ENCODE measurements around the gene CCDC91. TPM values are rescaled to one million over a fixed set of nuclear protein-coding genes. Genes with fewer than 3 reads are reported as not detected.

CCDC91 gene
- total RNA-seq, 1 experiment from 2014 or later = 15.7 TPM

DNA sequence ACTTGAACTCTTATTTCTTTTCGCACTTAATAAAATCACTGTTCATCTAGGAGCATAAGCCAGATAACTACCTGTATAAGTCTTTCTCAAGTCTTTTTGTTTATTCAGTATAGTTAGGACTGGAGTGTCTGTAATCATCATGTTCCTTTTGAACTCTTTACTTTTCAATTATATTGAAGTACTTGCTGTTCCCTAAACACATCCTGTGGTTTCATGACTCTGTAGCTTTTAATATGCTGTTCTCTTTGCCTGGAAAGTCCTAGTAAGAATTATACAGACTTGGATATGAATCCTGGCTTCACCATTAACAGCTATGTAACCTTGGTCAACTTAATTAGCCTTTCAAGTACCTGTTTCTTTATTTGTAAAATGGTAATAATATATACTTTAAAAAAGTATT is 88.2 kb downstream of the CCDC91 start:
- CTCF ChIA-PET = no interaction called here
- Mint-ChIP-seq H3K4me1 (no peaks in the 10 kb centered on the region), H3K4me3 (no peak overlapping the region), H3K27me3 (ENCODE audit: low read depth) (no peaks in the 10 kb centered on the region), H3K27ac (no peak overlapping the region), H3K9me3 (peaks cover 19% of the 10 kb centered on the region; the same call in 1 of the 2 replicates), H3K36me3 (peaks cover 15% of the 10 kb centered on the region; the same call in 1 of the 2 replicates)
- POLR2A ChIA-PET = no interaction called here
- no peak for ATAC-seq
- DNase-seq (ENCODE audit: low spot score) = no peak
- TF ChIP-seq, protein P1, sequence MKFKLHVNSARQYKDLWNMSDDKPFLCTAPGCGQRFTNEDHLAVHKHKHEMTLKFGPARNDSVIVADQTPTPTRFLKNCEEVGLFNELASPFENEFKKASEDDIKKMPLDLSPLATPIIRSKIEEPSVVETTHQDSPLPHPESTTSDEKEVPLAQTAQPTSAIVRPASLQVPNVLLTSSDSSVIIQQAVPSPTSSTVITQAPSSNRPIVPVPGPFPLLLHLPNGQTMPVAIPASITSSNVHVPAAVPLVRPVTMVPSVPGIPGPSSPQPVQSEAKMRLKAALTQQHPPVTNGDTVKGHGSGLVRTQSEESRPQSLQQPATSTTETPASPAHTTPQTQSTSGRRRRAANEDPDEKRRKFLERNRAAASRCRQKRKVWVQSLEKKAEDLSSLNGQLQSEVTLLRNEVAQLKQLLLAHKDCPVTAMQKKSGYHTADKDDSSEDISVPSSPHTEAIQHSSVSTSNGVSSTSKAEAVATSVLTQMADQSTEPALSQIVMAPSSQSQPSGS (CRISPR knock-in tag; IDR thresholded peaks at IDR 0.05; ENCODE audit: borderline replicate concordance, low read depth) = no peak
- TF ChIP-seq E2F4 (CRISPR knock-in tag; IDR thresholded peaks at IDR 0.05; ENCODE audit: borderline replicate concordance, low read depth) = no peak
- no peak for TF ChIP-seq TEAD4 (CRISPR knock-in tag; IDR thresholded peaks at IDR 0.05)
- TF ChIP-seq NR3C1 (CRISPR knock-in tag; conservative IDR thresholded peaks at IDR 0.05; ENCODE audit: low read depth) = no peak
- TF ChIP-seq ZBTB21 (CRISPR knock-in tag; IDR thresholded peaks at IDR 0.05; ENCODE audit: borderline replicate concordance) = no peak
- TF ChIP-seq SMAD3 (CRISPR knock-in tag; IDR thresholded peaks at IDR 0.05; ENCODE audit: borderline replicate concordance) = no peak
- no peak for TF ChIP-seq ZNF423 (CRISPR knock-in tag; IDR thresholded peaks at IDR 0.05)
- TF ChIP-seq JUN (CRISPR knock-in tag; IDR thresholded peaks at IDR 0.05) = no peak
- TF ChIP-seq, protein P2, sequence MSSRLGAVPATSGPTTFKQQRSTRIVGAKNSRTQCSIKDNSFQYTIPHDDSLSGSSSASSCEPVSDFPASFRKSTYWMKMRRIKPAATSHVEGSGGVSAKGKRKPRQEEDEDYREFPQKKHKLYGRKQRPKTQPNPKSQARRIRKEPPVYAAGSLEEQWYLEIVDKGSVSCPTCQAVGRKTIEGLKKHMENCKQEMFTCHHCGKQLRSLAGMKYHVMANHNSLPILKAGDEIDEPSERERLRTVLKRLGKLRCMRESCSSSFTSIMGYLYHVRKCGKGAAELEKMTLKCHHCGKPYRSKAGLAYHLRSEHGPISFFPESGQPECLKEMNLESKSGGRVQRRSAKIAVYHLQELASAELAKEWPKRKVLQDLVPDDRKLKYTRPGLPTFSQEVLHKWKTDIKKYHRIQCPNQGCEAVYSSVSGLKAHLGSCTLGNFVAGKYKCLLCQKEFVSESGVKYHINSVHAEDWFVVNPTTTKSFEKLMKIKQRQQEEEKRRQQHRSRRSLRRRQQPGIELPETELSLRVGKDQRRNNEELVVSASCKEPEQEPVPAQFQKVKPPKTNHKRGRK (CRISPR knock-in tag; IDR thresholded peaks at IDR 0.05; ENCODE audit: borderline replicate concordance) = no peak
- TF ChIP-seq ESRRA (CRISPR knock-in tag; IDR thresholded peaks at IDR 0.05; ENCODE audit: borderline replicate concordance) = no peak
- TF ChIP-seq RORB (CRISPR knock-in tag; IDR thresholded peaks at IDR 0.05) = no peak
- no peak for TF ChIP-seq OVOL2 (CRISPR knock-in tag; IDR thresholded peaks at IDR 0.05; ENCODE audit: borderline replicate concordance)
- no peak for TF ChIP-seq TEAD1 (CRISPR knock-in tag; IDR thresholded peaks at IDR 0.05)
- no peak for TF ChIP-seq SOX15 (CRISPR knock-in tag; IDR thresholded peaks at IDR 0.05)

- ChIA-PET CTCF (no interaction called here), POLR2A (no interaction called here)
- H3K36me3 Mint-ChIP-seq = peaks cover 14% of the 10 kb centered on the region; the same call in 1 of the 2 replicates
- H3K27me3 Mint-ChIP-seq (ENCODE audit: low read depth) = no peaks in the 10 kb centered on the region
- H3K9me3 Mint-ChIP-seq = peaks cover 17% of the 10 kb centered on the region; the same call in 1 of the 2 replicates
- no peak for ATAC-seq
- no peak overlapping the region for H3K4me3 Mint-ChIP-seq
- H3K4me1 Mint-ChIP-seq = no peaks in the 10 kb centered on the region
- H3K27ac Mint-ChIP-seq = no peak overlapping the region
- no peak for DNase-seq (ENCODE audit: low spot score)
- no peak for TF ChIP-seq ERG (CRISPR knock-in tag; IDR thresholded peaks at IDR 0.05)
- TF ChIP-seq, protein P2 (CRISPR knock-in tag; IDR thresholded peaks at IDR 0.05; ENCODE audit: borderline replicate concordance) = no peak
- TF ChIP-seq, protein P3, sequence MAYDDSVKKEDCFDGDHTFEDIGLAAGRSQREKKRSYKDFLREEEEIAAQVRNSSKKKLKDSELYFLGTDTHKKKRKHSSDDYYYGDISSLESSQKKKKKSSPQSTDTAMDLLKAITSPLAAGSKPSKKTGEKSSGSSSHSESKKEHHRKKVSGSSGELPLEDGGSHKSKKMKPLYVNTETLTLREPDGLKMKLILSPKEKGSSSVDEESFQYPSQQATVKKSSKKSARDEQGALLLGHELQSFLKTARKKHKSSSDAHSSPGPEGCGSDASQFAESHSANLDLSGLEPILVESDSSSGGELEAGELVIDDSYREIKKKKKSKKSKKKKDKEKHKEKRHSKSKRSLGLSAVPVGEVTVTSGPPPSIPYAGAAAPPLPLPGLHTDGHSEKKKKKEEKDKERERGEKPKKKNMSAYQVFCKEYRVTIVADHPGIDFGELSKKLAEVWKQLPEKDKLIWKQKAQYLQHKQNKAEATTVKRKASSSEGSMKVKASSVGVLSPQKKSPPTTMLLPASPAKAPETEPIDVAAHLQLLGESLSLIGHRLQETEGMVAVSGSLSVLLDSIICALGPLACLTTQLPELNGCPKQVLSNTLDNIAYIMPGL (CRISPR knock-in tag; IDR thresholded peaks at IDR 0.05) = no peak
- TF ChIP-seq ATF3 (CRISPR knock-in tag; conservative IDR thresholded peaks at IDR 0.05) = no peak
- TF ChIP-seq ZNF219 (CRISPR knock-in tag; IDR thresholded peaks at IDR 0.05; ENCODE audit: borderline replicate concordance) = no peak
- TF ChIP-seq NFYB (CRISPR knock-in tag; conservative IDR thresholded peaks at IDR 0.05; ENCODE audit: low read depth) = no peak
- TF ChIP-seq TEAD4 (CRISPR knock-in tag; IDR thresholded peaks at IDR 0.05) = no peak
- TF ChIP-seq USF1 (CRISPR knock-in tag; IDR thresholded peaks at IDR 0.05) = no peak
- TF ChIP-seq NR1H2 (CRISPR knock-in tag; IDR thresholded peaks at IDR 0.05) = no peak
- TF ChIP-seq NFE2L1 (CRISPR knock-in tag; IDR thresholded peaks at IDR 0.05) = no peak
- no peak for TF ChIP-seq CREM (CRISPR knock-in tag; IDR thresholded peaks at IDR 0.05)
- TF ChIP-seq, protein P4, sequence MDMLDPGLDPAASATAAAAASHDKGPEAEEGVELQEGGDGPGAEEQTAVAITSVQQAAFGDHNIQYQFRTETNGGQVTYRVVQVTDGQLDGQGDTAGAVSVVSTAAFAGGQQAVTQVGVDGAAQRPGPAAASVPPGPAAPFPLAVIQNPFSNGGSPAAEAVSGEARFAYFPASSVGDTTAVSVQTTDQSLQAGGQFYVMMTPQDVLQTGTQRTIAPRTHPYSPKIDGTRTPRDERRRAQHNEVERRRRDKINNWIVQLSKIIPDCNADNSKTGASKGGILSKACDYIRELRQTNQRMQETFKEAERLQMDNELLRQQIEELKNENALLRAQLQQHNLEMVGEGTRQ (CRISPR knock-in tag; IDR thresholded peaks at IDR 0.05) = no peak
- TF ChIP-seq HMGA2 (CRISPR knock-in tag; IDR thresholded peaks at IDR 0.05) = no peak
- TF ChIP-seq NR2C2 (CRISPR knock-in tag; IDR thresholded peaks at IDR 0.05) = no peak
These were observed 88.7 kb downstream of the CCDC91 start for GRCh38 chr12:28278960-28279359.
